Gastrocnemius medialis (tissue), 4 donors: ENCODE results near the gene HABP2. TPM values are rescaled to one million over a fixed set of nuclear protein-coding genes. Genes with fewer than 3 reads are reported as not detected.

Source experiments
- ATAC-seq, 2 donors: fragments of 150-250 bp; one replicate each; pipeline ENCODE4 v1.9.1; 2016
- DNase-seq, 2 donors: peaks; one replicate each; pipeline ENCODE4 v3.0.0-alpha.2; 2019
- H3K27ac ChIP-seq, 4 donors: fragments of 200-600 bp; sonication (generic); 1 replicate in 1 of 4; 2 replicates in 3 of 4; pipeline ENCODE4 v1.5.1; 2016 to 2018; ENCODE audit warnings: mild to moderate bottlenecking in 2 of 4, moderate library complexity in 1 of 4
- H3K27me3 ChIP-seq, 3 donors: fragments of 200-600 bp; sonication (generic) in 2 of 3; 1 replicate in 1 of 3; 2 replicates in 2 of 3; pipeline versions ENCODE4 v1.5.1 to v1.6.0; 2016 to 2019; ENCODE audit warnings: mild to moderate bottlenecking in 1 of 3, moderate library complexity in 1 of 3
- H3K36me3 ChIP-seq, 2 donors: fragments of 200-600 bp; sonication (generic) in 1 of 2; one replicate each; pipeline ENCODE4 v1.5.1; 2017 to 2018
- H3K4me1 ChIP-seq, 2 donors: fragments of 200-600 bp; sonication (generic) in 1 of 2; one replicate each; pipeline ENCODE4 v1.5.1; 2016 to 2017; ENCODE audit warnings: mild to moderate bottlenecking in 2 of 2
- H3K4me3 ChIP-seq, 4 donors: fragments of 200-600 bp; sonication (generic) in 3 of 4; 1 replicate in 1 of 4; 2 replicates in 3 of 4; pipeline ENCODE4 v1.5.1; 2016 to 2019; ENCODE audit warnings: mild to moderate bottlenecking in 2 of 4
- H3K9me3 ChIP-seq, 3 donors: fragments of 200-600 bp; sonication (generic) in 2 of 3; 1 replicate in 1 of 3; 2 replicates in 2 of 3; pipeline ENCODE4 v1.5.1; 2016 to 2019
- POLR2A ChIP-seq, 2 donors: fragments of 450-650 bp; IDR thresholded peaks; one replicate each; pipeline ENCODE4 v1.6.1; 2017; ENCODE audit warnings: antibody characterized with exemption in 2 of 2, mild to moderate bottlenecking in 2 of 2, moderate library complexity in 2 of 2
- in situ Hi-C, 4 donors: fragments of 200-750 bp; cut with MboI; loops; one replicate each; pipeline versions ENCODE4 v1.15.0 to v1.8.0; 2017; ENCODE audit warnings: low sequenced_read_pairs in 4 of 4
- intact Hi-C: fragments of 100-400 bp; cut with DNase I; formaldehyde crosslinking; loops from one replicate; pipeline ENCODE4 v1.15.1; 2023; ENCODE audit warnings: low total_unique reads
- total RNA-seq, 4 donors: library from RNA; depleted of rRNA; stranded (reverse); fragments of >200 nt; gene quantifications; one replicate each; pipeline versions ENCODE4 v1.1.0 to v1.2.3, GENCODE V29; 2016
- TF ChIP-seq, protein P1 (sequence below), 5 experiments: fragments of 450-650 bp in 3 of 5; fragments of 200-600 bp in 2 of 5; sonication (generic) in 2 of 5; IDR thresholded peaks in 4 of 5; conservative IDR thresholded peaks in 1 of 5; 1 replicate in 4 of 5; 2 replicates in 1 of 5; pipeline ENCODE4 v1.5.1; 2016 to 2019; ENCODE audit warnings: antibody characterized with exemption in 5 of 5, mild to moderate bottlenecking in 3 of 5, moderate library complexity in 3 of 5

The HABP2 gene
- total RNA-seq, 4 donors from 2014 or later = 0.26 to 0.60 TPM; not detected in 2

DNA sequence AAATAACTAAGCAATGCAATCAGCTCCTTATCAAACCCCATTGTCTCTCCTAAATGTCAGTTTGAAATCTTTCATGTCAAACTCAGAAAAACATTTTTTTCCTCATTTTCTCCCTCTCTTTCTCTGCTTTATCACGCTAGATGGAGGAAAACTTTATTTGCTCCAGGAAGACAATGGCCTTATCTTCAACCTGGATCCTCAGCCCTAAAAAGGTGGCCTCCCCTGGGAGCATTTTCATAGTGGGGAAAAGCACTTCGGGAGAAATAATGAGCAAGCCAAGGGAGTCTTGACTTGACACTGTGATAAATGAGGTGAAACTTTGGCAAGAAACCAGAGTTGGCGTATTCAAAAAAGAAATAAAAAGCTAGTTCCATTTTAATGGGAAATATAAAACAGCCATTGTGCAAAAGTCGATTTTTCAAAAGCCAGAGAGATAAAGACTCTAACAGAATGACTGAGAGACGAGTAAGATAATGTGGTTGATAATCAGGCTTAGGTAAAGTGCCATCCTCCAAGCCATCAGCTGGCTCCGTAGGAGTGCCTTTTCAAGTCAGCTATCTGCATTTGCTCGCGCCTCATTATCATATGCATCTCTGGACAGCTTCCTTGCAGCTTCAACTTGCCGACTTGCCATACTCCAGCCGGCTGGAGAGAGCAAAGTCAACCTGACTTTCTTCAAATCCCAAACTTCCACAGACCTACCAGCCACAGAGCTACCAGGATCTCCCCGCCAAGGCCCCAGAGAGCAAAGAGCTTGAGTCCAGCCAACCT is 19.9 kb downstream of the HABP2 start:
- in situ Hi-C loops (no loop called here), intact Hi-C loops (no loop called here)
- no peak for DNase-seq
- H3K27ac ChIP-seq = no peak overlapping the region
- no peak for TF ChIP-seq POLR2A (IDR thresholded peaks at IDR 0.05)
- TF ChIP-seq, protein P1, sequence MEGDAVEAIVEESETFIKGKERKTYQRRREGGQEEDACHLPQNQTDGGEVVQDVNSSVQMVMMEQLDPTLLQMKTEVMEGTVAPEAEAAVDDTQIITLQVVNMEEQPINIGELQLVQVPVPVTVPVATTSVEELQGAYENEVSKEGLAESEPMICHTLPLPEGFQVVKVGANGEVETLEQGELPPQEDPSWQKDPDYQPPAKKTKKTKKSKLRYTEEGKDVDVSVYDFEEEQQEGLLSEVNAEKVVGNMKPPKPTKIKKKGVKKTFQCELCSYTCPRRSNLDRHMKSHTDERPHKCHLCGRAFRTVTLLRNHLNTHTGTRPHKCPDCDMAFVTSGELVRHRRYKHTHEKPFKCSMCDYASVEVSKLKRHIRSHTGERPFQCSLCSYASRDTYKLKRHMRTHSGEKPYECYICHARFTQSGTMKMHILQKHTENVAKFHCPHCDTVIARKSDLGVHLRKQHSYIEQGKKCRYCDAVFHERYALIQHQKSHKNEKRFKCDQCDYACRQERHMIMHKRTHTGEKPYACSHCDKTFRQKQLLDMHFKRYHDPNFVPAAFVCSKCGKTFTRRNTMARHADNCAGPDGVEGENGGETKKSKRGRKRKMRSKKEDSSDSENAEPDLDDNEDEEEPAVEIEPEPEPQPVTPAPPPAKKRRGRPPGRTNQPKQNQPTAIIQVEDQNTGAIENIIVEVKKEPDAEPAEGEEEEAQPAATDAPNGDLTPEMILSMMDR (IDR thresholded peaks at IDR 0.05 in 4 of 5, conservative IDR thresholded peaks at IDR 0.05 in 1 of 5) = no peak
- H3K4me3 ChIP-seq = no peak overlapping the region
- H3K4me1 ChIP-seq = peaks cover 24 to 34% of the 10 kb centered on the region in 2 donors
- no peaks in the 10 kb centered on the region for H3K27me3 ChIP-seq
- no peaks in the 10 kb centered on the region for H3K9me3 ChIP-seq
- no peak for ATAC-seq
- H3K36me3 ChIP-seq = no peaks in the 10 kb centered on the region

DNA sequence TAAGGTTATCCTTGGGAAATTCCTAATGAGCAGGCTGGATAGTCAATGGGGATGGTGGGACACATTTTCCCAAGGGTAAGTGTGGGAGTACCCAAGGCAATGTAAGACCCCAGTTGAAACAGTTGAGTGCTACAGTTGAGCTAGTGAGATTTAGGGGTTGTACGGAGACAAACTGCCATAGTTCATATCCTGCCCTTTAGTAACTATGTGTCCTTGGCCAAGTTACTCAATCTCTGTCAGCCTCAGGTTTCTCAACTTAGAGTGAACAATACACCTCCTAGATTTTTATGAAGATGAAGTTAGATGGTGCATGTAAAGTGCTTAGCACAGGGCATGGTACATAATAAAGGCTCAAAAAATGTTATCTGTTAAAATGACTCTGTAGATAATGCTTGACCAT is 20.5 kb downstream of the HABP2 start:
- intact Hi-C loops (no loop called here), in situ Hi-C loops (no loop called here)
- DNase-seq = no peak
- H3K4me3 ChIP-seq = no peak overlapping the region
- peaks cover 27 to 34% of the 10 kb centered on the region in 2 donors for H3K4me1 ChIP-seq
- TF ChIP-seq, protein P1 (IDR thresholded peaks at IDR 0.05 in 4 of 5, conservative IDR thresholded peaks at IDR 0.05 in 1 of 5) = no peak
- TF ChIP-seq POLR2A (IDR thresholded peaks at IDR 0.05) = no peak
- H3K36me3 ChIP-seq = no peaks in the 10 kb centered on the region
- H3K27me3 ChIP-seq = no peaks in the 10 kb centered on the region
- no peaks in the 10 kb centered on the region for H3K9me3 ChIP-seq
- ATAC-seq = peak; percentile 27 to 69
- no peak overlapping the region for H3K27ac ChIP-seq

DNA sequence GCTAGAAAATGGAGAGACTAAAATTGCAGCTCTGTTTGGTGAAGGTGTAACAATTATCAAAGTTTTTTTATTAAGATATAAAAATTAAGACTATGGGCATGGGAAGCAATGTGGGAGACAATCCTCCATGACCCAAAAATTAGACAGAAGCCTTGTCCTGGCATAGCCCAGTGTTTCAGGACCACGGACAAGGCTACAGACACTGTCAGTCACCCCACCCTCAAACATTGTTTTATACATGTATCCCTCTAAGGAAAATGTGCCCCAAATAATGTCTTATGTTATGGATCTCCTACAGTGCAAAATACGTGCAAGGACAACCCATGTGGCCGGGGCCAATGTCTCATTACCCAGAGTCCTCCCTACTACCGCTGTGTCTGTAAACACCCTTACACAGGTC is 24.0 kb downstream of the HABP2 start:
- intact Hi-C loops = no loop called here
- Histone ChIP-seq H3K4me3 (no peak overlapping the region), H3K9me3 (no peaks in the 10 kb centered on the region), H3K27ac (no peak overlapping the region), H3K36me3 (no peaks in the 10 kb centered on the region), H3K27me3 (no peaks in the 10 kb centered on the region), H3K4me1 (peaks cover 20 to 32% of the 10 kb centered on the region in 2 donors)
- no peak for TF ChIP-seq POLR2A (IDR thresholded peaks at IDR 0.05)
- TF ChIP-seq, protein P1 (IDR thresholded peaks at IDR 0.05 in 4 of 5, conservative IDR thresholded peaks at IDR 0.05 in 1 of 5) = no peak
- no peak for DNase-seq
- ATAC-seq = no peak
- in situ Hi-C loops = no loop called here

DNA sequence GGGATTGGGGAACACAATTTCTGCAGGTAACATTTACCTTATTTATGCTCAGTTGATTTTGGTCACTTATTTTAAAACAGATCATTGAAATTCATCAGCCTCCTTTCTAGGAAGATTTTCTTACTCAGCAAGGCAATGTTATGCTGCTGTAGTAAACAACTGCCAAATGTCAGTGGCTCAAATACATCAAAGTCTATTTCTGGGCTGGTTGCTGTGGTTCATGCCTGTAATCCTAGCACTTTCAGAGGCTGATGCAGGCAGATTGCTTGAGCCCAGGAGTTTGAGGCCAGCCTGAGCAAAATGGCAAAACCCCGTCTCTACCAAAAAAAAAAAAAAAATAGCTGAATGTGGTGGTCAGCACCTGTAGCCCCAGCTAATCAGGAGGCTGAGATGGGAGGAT is 25.9 kb downstream of the HABP2 start:
- H3K27me3 ChIP-seq = no peaks in the 10 kb centered on the region
- peak in 1 of 2 donors; percentile 23 for DNase-seq
- intact Hi-C loops = no loop called here
- ATAC-seq = peak; percentile 77 to 78
- in situ Hi-C loops = no loop called here
- no peak overlapping the region for H3K4me3 ChIP-seq
- no peaks in the 10 kb centered on the region for H3K9me3 ChIP-seq
- H3K4me1 ChIP-seq = peaks cover 16 to 39% of the 10 kb centered on the region in 2 donors
- no peak for TF ChIP-seq POLR2A (IDR thresholded peaks at IDR 0.05)
- TF ChIP-seq, protein P1 (IDR thresholded peaks at IDR 0.05 in 4 of 5, conservative IDR thresholded peaks at IDR 0.05 in 1 of 5) = no peak
- no peaks in the 10 kb centered on the region for H3K36me3 ChIP-seq
- H3K27ac ChIP-seq = peak overlapping the region; percentile 23 to 69 (median 62)
